Spinal cord (tissue), 10 donors: Measurements from ENCODE around the gene BMPR2. TPM values are rescaled to one million over a fixed set of nuclear protein-coding genes. Genes with fewer than 3 reads are reported as not detected.
"Not testable (repeated sequence)": the region's sequence is repeated elsewhere in the genome, so short reads cannot be mapped to it uniquely, and the experiment has no call there.

Experiments used
- DNase-seq, 6 donors: peaks; one replicate each; pipeline versions ENCODE4 v3.0.0 to v3.0.0-alpha.2; 2013 to 2015; ENCODE audit warnings: low spot score in 6 of 6, low read depth in 4 of 6
- H3K27ac ChIP-seq: one replicate; pipeline ENCODE4 v1.5.1; 2013; ENCODE audit warnings: low read depth, low read length, control low read depth
- H3K27me3 ChIP-seq: one replicate; pipeline ENCODE4 v1.6.1; 2013; ENCODE audit warnings: low read length; ENCODE audit not compliant: control insufficient read depth, insufficient read depth
- H3K36me3 ChIP-seq: one replicate; pipeline ENCODE4 v1.6.1; 2013; ENCODE audit warnings: low read length; ENCODE audit not compliant: control insufficient read depth, insufficient read depth
- H3K4me1 ChIP-seq: one replicate; pipeline ENCODE4 v1.6.1; 2013; ENCODE audit warnings: low read length; ENCODE audit not compliant: control insufficient read depth, insufficient read depth
- H3K4me3 ChIP-seq: one replicate; pipeline ENCODE4 v1.5.1; 2013; ENCODE audit warnings: low read depth, low read length, control low read depth
- H3K9me3 ChIP-seq: one replicate; pipeline ENCODE4 v1.6.1; 2013; ENCODE audit warnings: low read length; ENCODE audit not compliant: control insufficient read depth, insufficient read depth
- WGBS: methylation state at CpG from one replicate; pipeline ENCODE4 v1.1.5; 2013; ENCODE audit warnings: missing lambda C conversion rate; ENCODE audit not compliant: insufficient coverage; 5-methylcytosine and 5-hydroxymethylcytosine counted together
- polyA plus RNA-seq, 2 donors: library from polyadenylated mRNA; unstranded; fragments of 120-200 nt; gene quantifications; one replicate each; pipeline ENCODE4 v1.2.1, GENCODE V29; 2013; ENCODE audit not compliant: insufficient read length in 2 of 2
- total RNA-seq, 2 donors: library from RNA; depleted of rRNA in 1 of 2; stranded (reverse); fragments of 120-200 nt in 1 of 2; fragments of >200 nt in 1 of 2; gene quantifications; one replicate each; pipeline versions ENCODE4 v1.2.3 to v1.2.4, GENCODE V29; 2013 to 2014
- donor health status: healthy.

BMPR2 gene
- total and polyA plus RNA-seq, 4 donors: 44.5 to 105 (median 54.5) TPM

DNA sequence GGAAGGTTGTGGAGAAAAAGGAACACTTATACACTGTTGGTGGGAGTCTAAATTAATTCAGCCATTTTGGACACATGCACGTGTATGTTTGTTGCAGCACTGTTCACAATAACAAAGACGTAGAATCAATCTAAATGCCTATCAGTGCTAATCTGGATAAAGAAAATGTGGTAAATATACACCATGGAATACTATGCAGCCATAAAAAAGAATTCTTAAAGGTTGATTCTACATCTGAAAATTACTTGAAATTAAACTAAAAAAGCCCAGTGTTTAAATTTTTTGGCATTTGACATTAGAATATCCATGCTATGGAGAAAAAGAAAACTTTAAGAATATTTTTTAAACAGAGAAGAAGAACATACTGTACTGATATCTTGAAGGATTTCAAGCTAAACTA, 84.0 kb downstream of the BMPR2 start:
- Histone ChIP-seq H3K4me3 (no peak overlapping the region), H3K27ac (no peak overlapping the region), H3K36me3 (peaks cover 3% of the 10 kb centered on the region), H3K4me1 (no peaks in the 10 kb centered on the region), H3K27me3 (no peaks in the 10 kb centered on the region), H3K9me3 (no peaks in the 10 kb centered on the region)
- WGBS: no CpG with 5 or more reads among the region's 2 CpGs
- DNase-seq: no peak

DNA sequence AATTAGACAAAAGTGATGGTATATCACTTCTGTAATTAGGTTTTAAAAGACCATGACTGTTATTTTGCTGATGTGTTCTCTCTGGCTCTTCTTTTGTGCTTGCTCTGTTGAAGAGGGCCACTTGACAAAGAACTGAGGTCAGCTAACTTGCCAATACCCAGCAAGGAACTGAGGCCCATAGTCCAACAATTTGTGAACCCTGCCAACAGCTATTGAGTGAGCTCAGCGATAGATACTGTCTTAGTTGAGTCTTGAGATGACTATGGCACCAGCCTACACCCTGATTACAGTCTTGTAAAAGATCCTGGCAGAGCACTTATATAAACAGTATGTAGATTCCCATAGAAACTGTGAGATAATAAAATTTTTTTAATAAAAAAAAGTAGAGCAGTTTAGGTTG, 103.0 kb downstream of the BMPR2 start:
- H3K4me3 ChIP-seq: no peak overlapping the region
- no CpG with 5 or more reads among the region's 1 CpG for WGBS
- no peaks in the 10 kb centered on the region for H3K9me3 ChIP-seq
- no peaks in the 10 kb centered on the region for H3K27me3 ChIP-seq
- DNase-seq: peak in 4 of 6 donors; percentile 12 to 70 (median 27)
- peaks cover 8% of the 10 kb centered on the region for H3K36me3 ChIP-seq
- H3K27ac ChIP-seq: no peak overlapping the region
- H3K4me1 ChIP-seq: no peaks in the 10 kb centered on the region

DNA sequence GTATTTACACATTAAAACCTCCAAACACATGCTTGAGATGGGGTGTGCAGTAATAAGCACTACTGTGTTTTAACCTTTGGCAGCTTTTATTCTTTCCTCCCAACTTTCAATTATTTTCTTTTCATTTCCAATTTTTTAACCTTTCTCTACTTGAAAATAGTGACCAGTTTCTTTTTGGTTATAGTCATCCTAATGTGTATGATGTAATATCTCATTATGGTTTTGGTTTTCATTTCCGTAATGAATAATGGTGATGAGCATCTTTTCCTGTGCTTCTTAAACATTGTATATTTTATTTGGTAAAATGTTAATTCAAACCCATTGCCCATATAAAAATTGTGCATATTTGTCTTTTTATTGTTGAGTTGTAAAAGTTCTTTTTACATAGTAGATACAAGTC, 103.5 kb downstream of the BMPR2 start:
- WGBS: no CpG with 5 or more reads among the region's 1 CpG
- no peaks in the 10 kb centered on the region for H3K9me3 ChIP-seq
- DNase-seq: no peak

DNA sequence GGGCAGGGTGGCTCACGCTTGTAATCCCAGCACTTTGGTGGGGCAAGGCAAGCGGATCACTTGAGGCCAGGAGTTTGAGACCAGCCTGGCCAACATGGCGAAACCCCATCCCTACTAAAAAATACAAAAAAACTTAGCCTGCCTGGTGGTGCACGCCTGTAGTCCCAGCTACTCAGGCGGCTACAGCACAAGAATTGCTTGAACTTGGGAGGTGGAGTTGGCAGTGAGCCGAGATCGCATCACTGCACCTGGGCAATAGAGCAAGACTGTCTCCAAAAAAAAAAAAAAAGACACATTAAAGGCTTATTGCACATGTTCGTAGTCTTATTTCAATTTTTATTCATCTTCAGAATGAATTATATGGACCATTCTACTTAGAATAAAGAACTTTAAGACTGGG, 110.2 kb downstream of the BMPR2 start:
- Histone ChIP-seq H3K4me3 (no peak overlapping the region), H3K36me3 (peaks cover 10% of the 10 kb centered on the region), H3K27me3 (no peaks in the 10 kb centered on the region), H3K4me1 (no peaks in the 10 kb centered on the region), H3K27ac (no peak overlapping the region), H3K9me3 (no peaks in the 10 kb centered on the region)
- DNase-seq: no peak
- 73% methylated on average over 2 of the region's 8 CpGs for WGBS

More for the DNA sequence above, 103.5 kb downstream of the BMPR2 start:
- no peak overlapping the region for H3K27ac ChIP-seq
- no peak overlapping the region for H3K4me3 ChIP-seq
- H3K36me3 ChIP-seq: peaks cover 8% of the 10 kb centered on the region
- no peaks in the 10 kb centered on the region for H3K4me1 ChIP-seq
- H3K27me3 ChIP-seq: no peaks in the 10 kb centered on the region

DNA sequence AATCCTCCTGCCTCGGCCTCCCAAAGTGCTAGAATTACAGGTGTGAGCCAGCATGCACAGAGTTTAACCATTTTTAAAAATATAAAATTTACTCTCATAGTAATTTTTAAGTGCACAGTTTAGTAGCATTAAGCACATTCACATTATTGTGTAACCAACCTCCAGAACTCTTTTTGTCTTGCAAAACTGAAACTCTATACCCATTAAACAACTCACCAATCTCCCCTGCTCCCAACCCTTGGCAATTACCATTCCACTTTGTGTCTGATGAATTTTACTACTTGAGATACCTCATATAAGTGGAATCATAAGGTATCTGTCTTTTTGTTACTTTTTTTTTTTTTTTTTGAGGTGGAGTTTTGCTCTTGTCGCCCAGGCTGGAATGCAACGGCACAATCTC, 112.5 kb downstream of the BMPR2 start:
- no peak for DNase-seq
- H3K4me1 ChIP-seq: no peaks in the 10 kb centered on the region
- H3K27me3 ChIP-seq: no peaks in the 10 kb centered on the region
- H3K27ac ChIP-seq: no peak overlapping the region
- WGBS: no CpG with 5 or more reads among the region's 3 CpGs
- H3K36me3 ChIP-seq: peaks cover 5% of the 10 kb centered on the region
- no peak overlapping the region for H3K4me3 ChIP-seq
- no peaks in the 10 kb centered on the region for H3K9me3 ChIP-seq

DNA sequence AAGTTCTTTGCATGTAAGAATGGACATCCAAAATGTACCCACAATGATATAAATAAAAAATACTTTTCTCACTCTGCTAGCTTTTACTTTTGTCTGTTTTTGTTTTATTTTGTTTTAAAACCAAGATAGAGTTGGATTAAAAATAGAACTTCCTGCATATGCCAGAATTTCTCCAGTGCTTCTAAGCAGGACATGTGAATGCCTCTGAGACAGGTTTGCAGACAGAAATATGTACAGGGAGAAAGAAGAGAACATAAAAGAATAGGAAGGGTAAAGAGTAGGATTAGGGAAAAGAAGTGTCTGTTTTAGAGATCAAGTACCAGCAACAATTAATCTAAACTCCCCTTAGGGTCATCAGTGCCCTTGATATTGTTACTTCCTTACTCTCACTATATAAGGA, 114.4 kb downstream of the BMPR2 start:
- no peak for DNase-seq
- Histone ChIP-seq H3K27ac (no peak overlapping the region), H3K4me3 (no peak overlapping the region), H3K9me3 (no peaks in the 10 kb centered on the region), H3K27me3 (no peaks in the 10 kb centered on the region), H3K36me3 (peaks cover 8% of the 10 kb centered on the region), H3K4me1 (peaks cover 8% of the 10 kb centered on the region)

DNA sequence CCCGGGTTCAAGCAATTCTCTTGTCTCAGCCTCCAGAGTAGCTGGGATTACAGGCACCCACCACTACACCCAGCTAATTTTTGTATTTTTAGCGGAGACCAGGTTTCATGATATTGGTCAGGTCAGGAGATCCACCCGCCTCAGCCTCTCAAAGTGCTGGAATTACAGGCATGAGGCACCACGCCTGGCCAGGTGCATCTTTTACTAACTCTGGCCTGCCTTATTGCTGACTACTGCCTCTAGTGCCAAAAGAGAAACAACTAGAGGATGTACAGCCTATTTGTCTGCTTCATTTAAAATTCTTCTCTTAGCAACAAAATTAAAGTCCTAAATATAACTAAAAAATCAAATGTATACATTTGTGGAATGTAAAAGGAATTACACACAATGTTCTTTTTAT, 115.4 kb downstream of the BMPR2 start:
- H3K9me3 ChIP-seq: no peaks in the 10 kb centered on the region
- no peak overlapping the region for H3K4me3 ChIP-seq
- H3K4me1 ChIP-seq: peaks cover 8% of the 10 kb centered on the region
- WGBS: 98% methylated on average over 4 of the region's 4 CpGs
- DNase-seq: peak in 1 of 6 donors; percentile 6
- no peak overlapping the region for H3K27ac ChIP-seq
- H3K36me3 ChIP-seq: peaks cover 8% of the 10 kb centered on the region
- no peaks in the 10 kb centered on the region for H3K27me3 ChIP-seq

DNA sequence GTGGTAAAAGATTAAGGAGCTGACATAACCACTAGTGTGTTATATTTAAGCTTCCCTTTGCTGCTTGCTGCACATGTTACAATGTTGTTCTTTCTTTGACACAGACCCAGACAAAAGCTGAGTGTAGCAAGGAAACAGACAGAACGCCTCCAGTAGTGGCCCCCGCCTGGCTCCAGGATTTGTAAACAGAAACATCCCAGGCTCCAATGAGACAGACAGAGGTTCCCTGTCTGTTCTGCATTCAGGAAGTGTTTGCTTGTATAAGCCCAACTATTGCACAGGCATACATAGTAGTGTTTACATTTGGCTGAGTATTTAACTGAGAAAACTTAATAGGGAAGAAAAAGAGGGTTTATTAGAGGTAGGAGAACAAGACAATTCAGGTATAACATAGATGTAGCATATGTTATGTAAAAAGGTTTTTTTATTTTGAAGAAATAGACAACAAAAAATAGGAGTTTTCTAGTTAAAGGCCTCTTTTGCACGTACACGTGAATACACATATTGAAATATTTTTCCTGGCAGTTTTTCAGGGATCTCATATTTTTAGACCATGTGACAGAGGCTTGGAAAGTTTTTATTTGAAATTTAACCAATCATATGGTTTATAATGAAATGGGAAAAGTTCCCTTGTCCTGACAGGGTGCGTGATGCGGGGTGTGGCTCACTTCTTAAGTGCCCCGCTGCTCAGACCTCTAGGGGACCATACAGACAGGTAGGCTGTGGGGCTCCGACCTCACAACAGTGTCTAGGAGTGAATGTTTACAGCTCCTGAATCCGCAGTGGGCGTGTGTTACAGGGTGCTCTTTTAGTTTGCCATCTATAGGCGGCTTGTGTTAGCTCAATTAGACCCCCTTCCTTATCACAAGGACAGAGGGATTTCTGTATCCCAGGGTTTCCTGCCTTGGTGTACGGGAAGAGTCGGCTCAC, 118.4 kb downstream of the BMPR2 start:
- H3K4me3 ChIP-seq: no peak overlapping the region
- DNase-seq: peak in 5 of 6 donors; percentile 31 to 84 (median 61)

DNA sequence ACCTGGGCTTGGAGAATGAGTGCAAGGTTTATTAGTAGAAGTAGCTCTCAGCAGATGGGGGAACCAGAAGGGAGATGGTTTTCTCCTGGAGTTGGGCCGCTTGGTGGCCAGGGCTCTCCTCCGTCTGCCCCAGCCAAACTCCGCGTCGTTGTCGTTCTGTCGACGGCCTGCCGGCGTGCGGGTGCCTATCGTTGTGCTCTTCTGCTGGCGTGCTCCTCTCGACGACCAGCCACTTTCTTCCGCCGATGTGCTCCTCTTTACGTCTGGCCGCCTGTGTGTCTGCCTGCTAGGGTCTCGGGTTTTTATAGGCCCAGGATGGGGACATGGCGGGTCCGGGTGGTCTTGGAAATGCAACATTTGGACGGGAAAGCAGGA, 119.1 kb downstream of the BMPR2 start:
- Histone ChIP-seq H3K9me3 (no peaks in the 10 kb centered on the region), H3K27ac (no peak overlapping the region), H3K4me3 (no peak overlapping the region), H3K36me3 (peaks cover 10% of the 10 kb centered on the region), H3K27me3 (no peaks in the 10 kb centered on the region), H3K4me1 (peaks cover 8% of the 10 kb centered on the region)
- WGBS: 92% methylated on average over 19 of the region's 23 CpGs
- no peak for DNase-seq

More for the DNA sequence above, 118.4 kb downstream of the BMPR2 start:
- Histone ChIP-seq H3K36me3 (peaks cover 10% of the 10 kb centered on the region), H3K4me1 (peaks cover 8% of the 10 kb centered on the region), H3K9me3 (no peaks in the 10 kb centered on the region), H3K27me3 (no peaks in the 10 kb centered on the region), H3K27ac (peak overlapping the region; percentile 10)
- WGBS: 69% methylated on average over 7 of the region's 13 CpGs

DNA sequence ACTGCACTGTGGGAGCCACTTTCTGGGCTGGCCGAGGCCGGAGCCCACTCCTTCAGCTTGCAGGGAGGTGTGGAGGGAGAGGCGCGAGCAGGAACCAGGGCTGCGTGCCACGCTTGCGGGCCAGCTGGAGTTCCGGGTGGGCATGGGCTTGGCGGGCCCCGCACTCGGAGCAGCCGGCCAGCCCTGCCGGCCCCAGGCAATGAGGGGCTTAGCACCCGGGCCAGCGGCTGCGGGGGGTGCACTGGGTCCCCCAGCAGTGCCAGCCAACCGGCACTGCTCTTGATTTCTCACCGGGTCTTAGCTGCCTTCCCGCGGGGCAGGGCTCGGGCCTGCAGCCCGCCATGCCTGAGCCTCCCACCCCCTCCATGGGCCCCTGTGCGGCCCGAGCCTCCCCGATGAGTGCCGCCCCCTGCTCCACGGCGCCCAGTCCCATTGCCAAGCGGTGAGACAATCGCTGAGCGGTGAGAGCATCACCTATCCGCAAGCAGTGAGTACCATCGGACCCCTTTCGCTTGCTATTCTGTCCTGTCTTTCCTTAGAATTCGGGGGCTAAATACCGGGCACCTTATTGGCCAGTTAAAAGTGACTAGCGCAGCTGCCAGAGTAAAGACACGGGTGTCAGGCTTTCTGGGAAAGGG, 120.8 kb downstream of the BMPR2 start:
- DNase-seq, H3K27ac ChIP-seq, H3K4me3 ChIP-seq, H3K27me3 ChIP-seq, H3K9me3 ChIP-seq, H3K4me1 ChIP-seq: not testable (repeated sequence)
- peaks cover 10% of the 10 kb centered on the region for H3K36me3 ChIP-seq
- WGBS: 97% methylated on average over 38 of the region's 38 CpGs
